HepG2 (cell line): ENCODE data around the gene XAF1. TPM values are rescaled to one million over a fixed set of nuclear protein-coding genes. Genes with fewer than 3 reads are reported as not detected.

Experiments used
- DDIT3 ChIP-seq: sonication (generic); formaldehyde crosslinking; IDR thresholded peaks from 2 replicates; pipeline ENCODE4 v1.4.0; 2020; ENCODE audit warnings: mild to moderate bottlenecking, missing genetic modification reagents
- DPF2 ChIP-seq: sonication (generic); formaldehyde crosslinking; IDR thresholded peaks from 2 replicates; pipeline ENCODE4 v1.4.0; 2020; ENCODE audit warnings: mild to moderate bottlenecking, low read depth, missing genetic modification reagents, borderline replicate concordance
- HOXA3 ChIP-seq: sonication (generic); formaldehyde crosslinking; IDR thresholded peaks from 2 replicates; pipeline ENCODE4 v1.5.0; 2020; ENCODE audit warnings: missing genetic modification reagents
- MTF1 ChIP-seq: sonication (generic); formaldehyde crosslinking; IDR thresholded peaks from 2 replicates; pipeline ENCODE4 v1.5.0; 2020; ENCODE audit warnings: missing genetic modification reagents
- NR1H2 ChIP-seq: sonication (generic); formaldehyde crosslinking; IDR thresholded peaks from 2 replicates; pipeline ENCODE4 v1.8.1; 2022; ENCODE audit warnings: low read depth, missing genetic modification reagents, borderline replicate concordance
- POLR2G ChIP-seq: fragments of 200-400 bp; formaldehyde crosslinking; IDR thresholded peaks from 2 replicates; pipeline ENCODE4 v1.6.1; 2018; ENCODE audit warnings: mild to moderate bottlenecking, low read depth, low read length, moderate library complexity
- RFX5 ChIP-seq: IDR thresholded peaks from 2 replicates; pipeline ENCODE4 v1.6.1; 2011; ENCODE audit warnings: low read depth, low read length, improper control_type of control experiment
- SMAD3 ChIP-seq: sonication (generic); formaldehyde crosslinking; IDR thresholded peaks from 2 replicates; pipeline ENCODE4 v1.4.0; 2020; ENCODE audit warnings: missing genetic modification reagents
- SMYD3 ChIP-seq: sonication (generic); formaldehyde crosslinking; IDR thresholded peaks from 2 replicates; pipeline ENCODE4 v1.8.1; 2023; ENCODE audit warnings: mild to moderate bottlenecking, missing genetic modification reagents
- ZEB1 ChIP-seq: IDR thresholded peaks from 2 replicates; pipeline ENCODE4 v1.6.1; 2012; ENCODE audit warnings: mild to moderate bottlenecking, low read depth, inconsistent platforms; ENCODE audit not compliant: insufficient replicate concordance
- ZFP90 ChIP-seq: sonication (generic); formaldehyde crosslinking; IDR thresholded peaks from 2 replicates; pipeline ENCODE4 v1.8.0; 2022; ENCODE audit warnings: missing genetic modification reagents, mild to moderate bottlenecking, inconsistent platforms, borderline replicate concordance
- ZFP91 ChIP-seq: sonication (generic); formaldehyde crosslinking; IDR thresholded peaks from 2 replicates; pipeline ENCODE4 v1.9.0; 2022; ENCODE audit warnings: missing genetic modification reagents, mild to moderate bottlenecking, borderline replicate concordance
- ZKSCAN8 ChIP-seq: IDR thresholded peaks from 2 replicates; pipeline ENCODE4 v1.6.1; 2016; ENCODE audit warnings: borderline replicate concordance, missing genetic modification reagents, missing compliant biosample characterization
- ZMYM4 ChIP-seq: sonication (generic); formaldehyde crosslinking; IDR thresholded peaks from 2 replicates; pipeline ENCODE4 v1.8.1; 2023; ENCODE audit warnings: mild to moderate bottlenecking, missing genetic modification reagents
- ZNF616 ChIP-seq: sonication (generic); formaldehyde crosslinking; IDR thresholded peaks from 2 replicates; pipeline ENCODE4 v1.5.0; 2020; ENCODE audit warnings: low read depth, mild to moderate bottlenecking, missing genetic modification reagents
- ZNF75D ChIP-seq: sonication (generic); formaldehyde crosslinking; IDR thresholded peaks from 2 replicates; pipeline ENCODE4 v1.8.1; 2023; ENCODE audit warnings: missing genetic modification reagents, mild to moderate bottlenecking, borderline replicate concordance
- ZNF768 ChIP-seq: sonication (generic); formaldehyde crosslinking; IDR thresholded peaks from 2 replicates; pipeline ENCODE4 v1.4.0; 2020; ENCODE audit warnings: missing genetic modification reagents
- polyA plus RNA-seq, 8 experiments: library from polyadenylated mRNA; depleted of rRNA in 3 of 8; stranded (reverse) in 7 of 8; unstranded in 1 of 8; fragments of >200 nt; fragmentation: Illumina TruSeq in 4 of 8; extraction: Trizol in 4 of 8; gene quantifications; 2 replicates each; pipeline versions ENCODE4 v1.2.1 to v1.2.3, GENCODE V29; 2011 to 2016; ENCODE audit warnings: low read depth in 4 of 8, missing spikeins in 1 of 8, mixed read lengths in 1 of 8; ENCODE audit not compliant: insufficient read depth in 1 of 8
- total RNA-seq, 5 experiments: library from RNA; depleted of rRNA; stranded (reverse); fragments of >200 nt; fragmentation: Illumina TruSeq; extraction: Trizol; gene quantifications; 2 replicates each; pipeline ENCODE4 v1.2.3, GENCODE V29; 2016; ENCODE audit warnings: low read depth in 1 of 5
- TF ChIP-seq, protein P1 (sequence below): sonication (generic); formaldehyde crosslinking; IDR thresholded peaks from 2 replicates; pipeline ENCODE4 v1.5.0; 2020; ENCODE audit warnings: mild to moderate bottlenecking, missing genetic modification reagents
- TF ChIP-seq, protein P2 (sequence below): sonication (generic); formaldehyde crosslinking; IDR thresholded peaks from 2 replicates; pipeline ENCODE4 v1.8.1; 2023; ENCODE audit warnings: mild to moderate bottlenecking, missing genetic modification reagents
- TF ChIP-seq, protein P3 (sequence below): sonication (generic); formaldehyde crosslinking; IDR thresholded peaks from 2 replicates; pipeline ENCODE4 v1.5.1; 2020; ENCODE audit warnings: mild to moderate bottlenecking, missing genetic modification reagents, borderline replicate concordance
- TF ChIP-seq, protein P4 (sequence below): IDR thresholded peaks from 2 replicates; pipeline ENCODE4 v1.6.1; 2016; ENCODE audit warnings: missing genetic modification reagents, missing compliant biosample characterization

The XAF1 gene
- total and polyA plus RNA-seq, 2 of the 13 experiments (the other 11 are each of a cell fraction or from before 2014, with no cell fraction given): 1.2 to 2.4 TPM

DNA sequence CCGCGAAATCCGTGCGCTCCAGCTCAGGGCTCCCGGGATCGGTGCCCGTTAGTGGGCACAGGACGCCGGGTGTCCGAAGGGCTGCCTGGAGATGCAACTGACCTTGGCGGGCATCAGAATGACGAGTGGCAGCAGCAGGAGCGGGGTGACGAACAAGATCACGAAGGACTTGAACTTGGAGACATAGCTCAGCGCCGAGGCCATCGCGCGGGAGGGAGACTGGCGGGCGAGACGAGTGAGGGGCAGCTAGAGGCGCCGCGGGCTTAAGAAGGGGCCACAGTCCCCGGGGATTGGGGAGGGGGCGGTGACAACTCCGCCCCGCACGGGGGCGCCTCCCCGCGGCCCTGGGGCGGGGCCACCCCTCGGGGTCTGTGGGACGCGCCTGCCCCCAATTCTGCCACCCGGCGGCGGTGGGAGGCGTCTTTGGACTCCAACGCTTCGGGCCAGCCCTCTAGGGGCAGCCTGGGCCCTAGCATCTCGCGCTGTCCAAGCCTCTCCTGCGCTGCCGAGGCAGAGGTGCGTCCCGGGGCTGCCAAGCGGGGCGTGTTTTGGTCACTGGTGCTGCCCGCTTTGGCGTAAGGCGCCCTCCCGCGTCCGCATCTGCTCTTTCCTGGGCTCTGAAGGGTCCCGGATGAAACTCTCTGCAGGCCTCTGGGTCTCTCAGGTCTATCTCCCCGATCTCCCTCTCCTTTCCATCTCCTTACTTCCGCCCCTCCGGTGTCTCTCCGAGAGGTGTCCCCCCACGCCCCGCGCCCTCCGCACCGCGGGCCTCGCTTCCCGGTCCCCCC, 42.5 kb upstream of the XAF1 start, which contains the start of gene SLC13A5 (continued):
- 0 out of 2 replicates have a peak, but pooled peaks have one; percentile 13 for TF ChIP-seq DPF2
- TF ChIP-seq, protein P1, sequence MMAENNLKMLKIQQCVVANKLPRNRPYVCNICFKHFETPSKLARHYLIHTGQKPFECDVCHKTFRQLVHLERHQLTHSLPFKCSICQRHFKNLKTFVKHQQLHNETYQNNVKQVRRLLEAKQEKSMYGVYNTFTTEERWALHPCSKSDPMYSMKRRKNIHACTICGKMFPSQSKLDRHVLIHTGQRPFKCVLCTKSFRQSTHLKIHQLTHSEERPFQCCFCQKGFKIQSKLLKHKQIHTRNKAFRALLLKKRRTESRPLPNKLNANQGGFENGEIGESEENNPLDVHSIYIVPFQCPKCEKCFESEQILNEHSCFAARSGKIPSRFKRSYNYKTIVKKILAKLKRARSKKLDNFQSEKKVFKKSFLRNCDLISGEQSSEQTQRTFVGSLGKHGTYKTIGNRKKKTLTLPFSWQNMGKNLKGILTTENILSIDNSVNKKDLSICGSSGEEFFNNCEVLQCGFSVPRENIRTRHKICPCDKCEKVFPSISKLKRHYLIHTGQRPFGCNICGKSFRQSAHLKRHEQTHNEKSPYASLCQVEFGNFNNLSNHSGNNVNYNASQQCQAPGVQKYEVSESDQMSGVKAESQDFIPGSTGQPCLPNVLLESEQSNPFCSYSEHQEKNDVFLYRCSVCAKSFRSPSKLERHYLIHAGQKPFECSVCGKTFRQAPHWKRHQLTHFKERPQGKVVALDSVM (CRISPR knock-in tag): 0 out of 2 replicates have a peak, but pooled peaks have one; percentile 58
- TF ChIP-seq ZNF616 (CRISPR knock-in tag): peak; percentile 48; the same call in 1 of the 2 replicates
- peak; percentile 98 for TF ChIP-seq POLR2G
- TF ChIP-seq SMAD3: 0 out of 2 replicates have a peak, but pooled peaks have one; percentile 75
- TF ChIP-seq NR1H2 (CRISPR knock-in tag): 0 out of 2 replicates have a peak, but pooled peaks have one; percentile 29
- no peak for TF ChIP-seq DDIT3 (CRISPR knock-in tag)
- TF ChIP-seq SMYD3 (CRISPR knock-in tag): peak; percentile 92; the same call in 1 of the 2 replicates
- TF ChIP-seq ZKSCAN8 (CRISPR knock-in tag): peak; percentile 79
- TF ChIP-seq, protein P2, sequence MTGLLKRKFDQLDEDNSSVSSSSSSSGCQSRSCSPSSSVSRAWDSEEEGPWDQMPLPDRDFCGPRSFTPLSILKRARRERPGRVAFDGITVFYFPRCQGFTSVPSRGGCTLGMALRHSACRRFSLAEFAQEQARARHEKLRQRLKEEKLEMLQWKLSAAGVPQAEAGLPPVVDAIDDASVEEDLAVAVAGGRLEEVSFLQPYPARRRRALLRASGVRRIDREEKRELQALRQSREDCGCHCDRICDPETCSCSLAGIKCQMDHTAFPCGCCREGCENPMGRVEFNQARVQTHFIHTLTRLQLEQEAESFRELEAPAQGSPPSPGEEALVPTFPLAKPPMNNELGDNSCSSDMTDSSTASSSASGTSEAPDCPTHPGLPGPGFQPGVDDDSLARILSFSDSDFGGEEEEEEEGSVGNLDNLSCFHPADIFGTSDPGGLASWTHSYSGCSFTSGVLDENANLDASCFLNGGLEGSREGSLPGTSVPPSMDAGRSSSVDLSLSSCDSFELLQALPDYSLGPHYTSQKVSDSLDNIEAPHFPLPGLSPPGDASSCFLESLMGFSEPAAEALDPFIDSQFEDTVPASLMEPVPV (CRISPR knock-in tag): peak; percentile 94
- TF ChIP-seq RFX5: no peak
- peak; percentile 12 for TF ChIP-seq ZEB1
- TF ChIP-seq ZNF768 (CRISPR knock-in tag): peak; percentile 30; the same call in 1 of the 2 replicates
- TF ChIP-seq, protein P3, sequence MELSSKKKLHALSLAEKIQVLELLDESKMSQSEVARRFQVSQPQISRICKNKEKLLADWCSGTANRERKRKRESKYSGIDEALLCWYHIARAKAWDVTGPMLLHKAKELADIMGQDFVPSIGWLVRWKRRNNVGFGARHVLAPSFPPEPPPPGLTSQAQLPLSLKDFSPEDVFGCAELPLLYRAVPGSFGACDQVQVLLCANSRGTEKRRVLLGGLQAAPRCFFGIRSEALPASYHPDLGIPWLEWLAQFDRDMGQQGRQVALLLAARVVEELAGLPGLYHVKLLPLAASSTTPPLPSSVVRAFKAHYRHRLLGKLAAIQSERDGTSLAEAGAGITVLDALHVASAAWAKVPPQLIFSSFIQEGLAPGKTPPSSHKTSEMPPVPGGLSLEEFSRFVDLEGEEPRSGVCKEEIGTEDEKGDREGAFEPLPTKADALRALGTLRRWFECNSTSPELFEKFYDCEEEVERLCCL (CRISPR knock-in tag): peak; percentile 79; the same call in 1 of the 2 replicates
- peak; percentile 35 for TF ChIP-seq ZFP91 (CRISPR knock-in tag)
- peak; percentile 27; the same call in 1 of the 2 replicates for TF ChIP-seq HOXA3 (CRISPR knock-in tag)
- TF ChIP-seq, protein P4, sequence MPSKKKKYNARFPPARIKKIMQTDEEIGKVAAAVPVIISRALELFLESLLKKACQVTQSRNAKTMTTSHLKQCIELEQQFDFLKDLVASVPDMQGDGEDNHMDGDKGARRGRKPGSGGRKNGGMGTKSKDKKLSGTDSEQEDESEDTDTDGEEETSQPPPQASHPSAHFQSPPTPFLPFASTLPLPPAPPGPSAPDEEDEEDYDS (CRISPR knock-in tag): peak; percentile 100
- peak; percentile 73; the same call in 1 of the 2 replicates for TF ChIP-seq MTF1 (CRISPR knock-in tag)
- peak; percentile 90 for TF ChIP-seq ZFP90 (CRISPR knock-in tag)
- no peak for TF ChIP-seq ZNF75D (CRISPR knock-in tag)
- TF ChIP-seq ZMYM4: peak; percentile 87
